Activated T-helper 9 cell treated with anti-CD3 and anti-CD28 coated beads, Interleukin-2, amount 50 U/mL, for 16 hours (primary cell): ENCODE measurements around the gene MAP1S.

Source experiments
- DNase-seq: peaks from one replicate; pipeline ENCODE4 v3.0.0-alpha.2; 2020; ENCODE audit warnings: low read depth

Gene MAP1S

GRCh38 chr19:17739121-17739875 is 20.0 kb downstream of the MAP1S start:
- no peak for DNase-seq

GRCh38 chr19:17741456-17741855 is 22.2 kb downstream of the MAP1S start:
- no peak for DNase-seq

- no peak for DNase-seq
Measured at GRCh38 chr19:17743874-17744580, 24.7 kb downstream of the MAP1S start.

DNA sequence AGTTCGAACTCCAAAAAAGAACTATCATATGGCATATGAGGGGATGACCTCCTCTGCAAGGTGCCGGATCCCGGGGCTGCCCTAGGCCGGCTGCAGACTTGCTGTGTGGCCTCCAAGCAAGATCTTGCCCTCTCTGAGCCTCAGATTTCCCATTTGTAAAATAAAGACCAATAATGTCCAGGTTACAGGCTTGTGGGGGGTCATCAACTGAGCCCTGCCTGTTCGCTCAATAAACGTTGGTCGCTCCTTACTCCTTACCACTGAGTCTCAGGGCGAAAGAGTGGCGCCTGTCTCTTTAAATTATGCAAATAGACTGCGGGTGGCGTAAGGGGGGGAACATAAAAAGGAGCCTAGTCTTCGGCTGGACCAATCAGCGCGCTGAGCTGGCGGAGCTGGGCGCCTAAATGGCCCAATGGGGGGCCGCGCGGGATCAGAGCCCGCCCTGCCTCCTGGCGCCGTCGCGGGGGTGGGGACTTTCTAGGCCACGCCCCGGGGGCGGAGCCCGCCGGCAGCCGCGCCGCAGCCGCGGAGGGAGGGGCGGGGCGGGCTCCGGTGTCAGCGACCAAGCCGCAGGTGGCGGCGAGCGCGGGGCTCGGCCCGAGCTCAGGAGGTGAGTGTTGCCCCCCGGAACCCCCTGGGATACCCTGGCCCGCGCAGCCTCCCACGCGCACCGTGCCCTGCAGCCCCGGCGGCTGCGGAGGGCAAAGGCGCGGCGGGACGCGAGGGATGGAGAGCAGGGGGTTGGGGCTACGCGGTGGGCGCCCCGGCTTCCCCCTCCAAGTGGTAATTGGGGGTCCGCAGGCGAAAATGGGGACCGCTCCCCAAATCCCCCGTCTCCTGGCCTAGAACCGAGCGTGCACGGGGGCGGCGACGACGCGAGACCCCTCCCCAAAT is 28.2 kb downstream of the MAP1S start:
- DNase-seq, result peak; percentile 93

DNA sequence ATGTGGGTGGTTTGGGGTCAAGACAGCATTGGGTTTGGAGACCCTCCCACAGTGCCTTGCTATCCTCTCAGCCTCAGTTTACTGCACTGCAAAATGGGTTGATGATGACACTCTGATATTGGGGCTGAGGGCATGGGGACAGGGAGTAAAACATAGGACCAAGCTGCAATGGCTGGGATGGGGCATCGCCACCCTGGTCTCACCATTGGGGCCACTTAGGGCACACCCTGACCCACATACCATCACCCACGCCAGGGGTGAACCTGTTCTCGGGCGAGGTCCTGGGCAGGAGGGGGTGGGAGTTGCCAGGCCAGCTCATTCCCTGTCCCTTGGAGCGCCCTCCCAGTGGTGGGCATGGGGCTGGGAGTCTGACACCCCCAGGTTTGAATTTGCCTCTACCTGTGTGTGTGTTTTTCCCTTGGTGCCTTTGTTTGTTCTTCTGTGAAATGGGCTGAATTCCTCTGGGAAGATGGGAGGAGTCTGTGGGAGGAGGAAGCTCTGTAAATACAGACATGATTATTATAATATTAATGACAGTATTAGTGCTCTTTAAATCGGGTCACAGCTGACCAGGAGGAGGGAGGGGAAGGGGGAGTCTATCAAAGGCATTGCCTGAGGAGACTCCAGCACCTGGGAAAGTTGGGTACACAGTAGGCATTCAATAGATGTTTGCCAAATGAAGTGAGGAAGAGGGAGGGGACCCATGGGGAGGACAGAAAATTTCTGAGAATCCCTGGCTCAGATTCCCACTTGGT is 29.8 kb downstream of the MAP1S start:
- no peak for DNase-seq

GRCh38 chr19:17749912-17750317 is 30.6 kb downstream of the MAP1S start:
- no peak for DNase-seq

GRCh38 chr19:17751103-17751911 is 32.0 kb downstream of the MAP1S start, which contains the start of gene FCHO1:
Gene FCHO1 (plus strand): TSS chr19:17751477. CDS start chr19:17755165, 3,688 bp downstream.
- DNase-seq, result peak; percentile 78

- DNase-seq, result no peak
Measured at GRCh38 chr19:17751912-17752273, 32.6 kb downstream of the MAP1S start.

DNA sequence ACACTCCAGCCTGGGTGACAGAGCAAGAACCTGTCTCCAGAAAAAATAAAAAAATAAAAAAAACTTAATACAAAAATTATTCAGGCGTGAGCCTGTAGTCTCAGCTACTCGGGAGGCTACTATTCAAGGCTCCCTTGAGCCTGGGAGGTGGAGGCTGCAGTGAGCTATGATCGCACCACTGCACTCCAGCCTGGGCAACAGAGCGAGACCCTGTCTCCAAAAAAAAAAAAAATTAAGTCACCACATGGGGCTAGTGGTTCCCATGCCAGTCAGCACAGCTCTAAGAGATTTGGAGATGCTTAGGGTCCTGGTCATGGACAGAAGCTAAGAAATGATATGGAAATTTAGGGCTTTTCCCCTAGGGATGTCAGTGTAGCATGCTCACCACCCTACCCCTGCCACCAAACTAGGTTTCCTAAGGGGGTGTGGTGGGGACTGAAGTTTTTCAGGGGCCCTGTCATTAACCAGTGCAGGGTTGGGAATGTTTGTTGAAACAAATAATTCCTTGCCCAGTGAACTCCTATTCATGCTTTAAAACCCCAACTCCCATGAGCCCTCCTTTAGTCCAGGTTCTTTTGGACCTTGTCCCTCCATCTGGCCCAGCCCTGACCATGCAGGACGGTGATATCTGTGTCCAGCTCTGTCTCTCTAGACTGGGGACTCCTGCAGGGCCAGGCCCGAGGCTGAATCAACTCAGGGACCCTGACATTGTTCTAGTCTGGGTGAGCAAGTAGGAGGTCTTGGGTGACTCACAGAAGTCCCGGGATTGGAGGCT is 33.8 kb downstream of the MAP1S start:
- no peak for DNase-seq

DNA sequence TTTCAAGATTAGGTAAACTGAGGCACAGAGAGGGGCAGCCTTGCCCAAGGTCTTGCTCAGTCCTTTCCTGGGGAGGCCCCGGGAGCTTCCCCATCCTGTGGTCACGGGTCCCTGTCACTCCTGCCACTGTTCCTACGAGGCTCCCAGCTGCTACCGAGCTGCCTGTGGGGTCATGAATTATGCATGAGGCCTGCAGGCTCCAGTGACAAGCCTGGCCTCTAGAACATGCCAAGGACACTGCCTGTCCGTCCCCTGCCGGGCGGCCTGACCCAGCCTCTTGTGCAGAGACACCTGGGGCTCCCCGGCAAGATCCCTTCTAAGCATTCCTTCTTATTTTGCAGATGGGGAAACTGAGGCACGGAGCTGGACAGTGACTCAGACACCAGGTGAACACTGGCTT is 34.7 kb downstream of the MAP1S start:
- DNase-seq, result no peak

GRCh38 chr19:17754634-17755442 is 35.6 kb downstream of the MAP1S start:
- no peak for DNase-seq

DNA sequence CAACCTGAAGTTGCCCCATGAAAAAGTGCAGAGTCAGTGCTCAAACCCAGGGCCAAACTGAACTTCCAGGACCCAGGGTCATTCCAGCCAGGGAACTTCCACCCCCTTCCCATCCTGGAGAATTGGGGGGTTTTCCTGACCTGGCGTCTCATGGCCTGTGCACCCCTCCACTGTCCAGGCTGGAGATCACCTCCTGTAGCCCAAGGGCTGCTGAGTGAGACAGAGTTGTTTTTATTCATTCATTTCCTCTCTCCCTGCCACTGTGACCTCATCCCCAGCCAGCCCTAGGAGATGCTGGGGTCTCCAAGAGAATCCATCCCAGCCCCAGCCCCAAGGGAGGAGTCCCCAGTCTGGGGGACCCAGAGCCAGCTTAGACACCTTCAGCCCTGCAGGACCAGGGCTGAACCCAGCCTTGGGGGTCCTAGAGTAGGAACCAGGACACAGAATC is 36.2 kb downstream of the MAP1S start:
- no peak for DNase-seq

- DNase-seq, result no peak
Measured at GRCh38 chr19:17755977-17756670, 36.8 kb downstream of the MAP1S start.

DNA sequence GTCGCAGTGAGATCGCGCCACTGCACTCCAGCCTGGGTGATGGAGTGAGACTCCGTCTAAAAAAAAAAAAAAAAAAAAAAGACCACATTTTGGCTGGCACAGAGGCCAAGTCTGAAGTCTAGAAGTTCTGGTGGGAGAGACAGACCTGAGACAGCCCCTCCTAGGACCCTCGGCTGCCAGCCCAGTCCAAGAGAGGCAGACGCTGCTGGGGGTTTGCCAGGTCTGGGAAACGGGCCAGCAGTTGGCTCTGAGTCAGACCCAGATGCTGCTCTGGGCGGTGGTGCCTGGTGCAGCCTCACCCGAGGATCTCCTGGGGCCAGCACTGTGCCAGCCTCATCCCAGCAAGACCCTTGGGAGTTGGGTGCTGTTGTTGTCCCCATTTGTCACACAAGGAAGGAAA is 37.8 kb downstream of the MAP1S start:
- no peak for DNase-seq

DNA sequence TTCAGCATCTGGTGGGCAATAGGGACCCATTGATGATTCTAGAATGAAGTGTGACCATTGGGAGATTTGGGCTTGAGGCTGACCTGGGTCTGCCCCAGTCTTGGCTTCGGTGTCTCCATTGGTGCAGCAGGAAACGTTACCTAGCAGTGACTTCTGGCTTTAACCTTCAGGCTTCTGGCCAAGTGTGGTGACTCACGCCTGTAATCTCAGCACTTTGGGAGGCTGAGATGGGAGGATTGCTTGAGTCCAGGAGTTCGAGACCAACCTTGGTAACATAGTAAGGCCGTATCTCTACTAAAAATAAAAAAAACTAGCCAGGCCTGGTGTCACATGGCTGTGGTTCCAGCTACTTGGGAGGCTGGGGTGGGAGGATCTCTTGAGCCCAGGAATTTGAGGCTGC is 39.2 kb downstream of the MAP1S start:
- DNase-seq, result no peak

DNA sequence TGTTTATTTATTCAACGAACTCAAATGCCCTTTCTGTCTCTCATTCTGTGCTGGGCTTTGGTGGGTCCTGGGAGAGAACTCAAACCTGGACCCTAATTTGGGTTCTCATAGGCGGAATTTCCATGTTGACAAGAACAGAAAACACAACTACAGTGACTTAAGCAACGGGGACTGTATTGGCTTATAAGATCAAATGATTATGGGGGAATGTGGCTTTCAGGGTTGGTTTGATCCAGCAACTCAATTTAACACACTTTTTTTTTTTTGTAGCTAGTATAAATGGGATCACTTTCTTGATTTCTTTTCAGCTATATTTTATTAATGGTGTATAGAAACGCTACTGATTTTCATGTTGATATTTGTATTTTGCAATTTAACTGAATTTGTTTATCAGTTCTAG is 41.9 kb downstream of the MAP1S start:
- DNase-seq, result no peak

DNA sequence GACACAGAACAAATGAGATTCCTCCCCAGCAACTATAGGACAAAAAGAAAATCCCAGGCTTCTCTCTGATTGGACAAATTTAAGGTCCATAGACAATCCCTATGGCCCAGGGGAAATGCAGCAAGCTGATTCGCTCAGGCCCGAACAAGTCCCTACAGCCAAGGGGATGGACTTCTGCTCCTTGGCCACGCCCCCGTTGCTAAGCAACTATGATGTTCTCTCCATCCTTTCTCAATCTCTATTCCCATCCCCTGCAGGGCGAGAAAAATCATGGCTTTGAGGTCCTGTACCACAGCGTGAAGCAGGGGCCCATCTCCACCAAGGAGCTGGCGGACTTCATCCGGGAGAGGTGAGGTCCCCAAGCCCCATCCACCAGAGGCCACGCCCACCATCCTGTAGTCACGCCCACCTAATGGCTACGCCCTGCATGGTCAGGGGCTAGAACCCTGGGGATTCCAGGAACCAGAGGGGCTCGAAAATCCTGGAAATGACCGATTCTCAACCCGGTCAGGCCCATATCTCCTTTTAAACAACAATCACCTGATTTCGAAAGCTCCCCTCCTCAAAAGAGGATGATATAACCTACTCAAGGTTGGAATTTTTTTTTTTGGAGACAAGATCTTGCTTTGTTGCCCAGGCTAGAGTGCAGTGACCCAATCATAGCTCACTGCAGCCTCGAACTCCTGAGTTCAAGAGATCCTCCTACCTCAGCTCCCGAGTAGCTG is 43.4 kb downstream of the MAP1S start:
- DNase-seq, result no peak

DNA sequence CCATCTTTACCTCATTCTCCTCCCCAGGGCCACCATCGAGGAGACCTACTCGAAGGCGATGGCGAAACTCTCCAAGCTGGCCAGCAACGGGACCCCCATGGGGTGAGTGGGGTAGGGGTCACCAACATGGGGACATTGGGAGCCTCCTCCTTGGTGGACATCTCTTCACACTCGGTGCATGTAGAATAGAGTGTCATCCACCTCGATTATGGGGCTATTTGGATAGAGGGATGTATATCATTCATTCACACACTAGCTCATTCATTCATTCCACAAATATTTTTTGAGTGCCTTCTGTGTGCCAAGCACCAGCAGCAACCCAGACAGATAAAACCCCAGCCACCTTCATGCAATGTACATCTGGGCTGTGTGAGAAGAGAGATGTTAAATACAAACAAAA is 45.1 kb downstream of the MAP1S start:
- no peak for DNase-seq
